K562 (cell line): Measurements from ENCODE around the gene TMEM87B. TPM values are rescaled to one million over a fixed set of nuclear protein-coding genes. Genes with fewer than 3 reads are reported as not detected.

Source experiments
- CTBP1 ChIP-seq: fragments of 450-650 bp; IDR thresholded peaks from 2 replicates; pipeline ENCODE4 v1.6.1; 2016; ENCODE audit warnings: borderline replicate concordance
- FOS ChIP-seq: IDR thresholded peaks from 3 replicates; pipeline ENCODE4 v1.6.1; 2011; ENCODE audit not compliant: insufficient read length; ENCODE audit errors: extremely low read depth
- GATA2 ChIP-seq: sonication (generic); formaldehyde crosslinking; IDR thresholded peaks from 2 replicates; pipeline ENCODE4 v1.4.0; 2020; ENCODE audit warnings: mild to moderate bottlenecking, missing genetic modification reagents
- MAFF ChIP-seq: IDR thresholded peaks from 2 replicates; pipeline ENCODE4 v1.6.1; 2012; ENCODE audit warnings: low read length, improper control_type of control experiment
- MAFK ChIP-seq: IDR thresholded peaks from 2 replicates; pipeline ENCODE4 v1.6.1; 2011; ENCODE audit warnings: low read length, improper control_type of control experiment
- NFE2L1 ChIP-seq: fragments of 450-650 bp; IDR thresholded peaks from 2 replicates; pipeline ENCODE4 v1.6.1; 2016; ENCODE audit warnings: missing genetic modification characterization, low read depth, mild to moderate bottlenecking, missing compliant biosample characterization, moderate library complexity, borderline replicate concordance
- NR2C1 ChIP-seq, 2 experiments: fragments of 450-650 bp; IDR thresholded peaks; 2 replicates each; pipeline ENCODE4 v1.6.1; 2017; ENCODE audit warnings: mild to moderate bottlenecking in 2 of 2, antibody characterized with exemption in 1 of 2, inconsistent platforms in 1 of 2, missing compliant biosample characterization in 1 of 2, missing genetic modification characterization in 1 of 2
- STAT5A ChIP-seq: IDR thresholded peaks from 2 replicates; pipeline ENCODE4 v1.6.1; 2012; ENCODE audit warnings: low read length, inconsistent platforms, borderline replicate concordance
- ZNF175 ChIP-seq: fragments of 200-800 bp; sonication (Bioruptor generic); IDR thresholded peaks from 2 replicates; pipeline ENCODE4 v1.6.1; 2016; ENCODE audit warnings: low read depth, mild to moderate bottlenecking, missing genetic modification characterization, missing compliant biosample characterization
- ZNF318 ChIP-seq, 2 experiments: fragments of 450-650 bp; IDR thresholded peaks; 2 replicates each; pipeline ENCODE4 v1.6.1; 2016; ENCODE audit warnings: mild to moderate bottlenecking in 2 of 2, borderline replicate concordance in 1 of 2, low read depth in 1 of 2, moderate library complexity in 1 of 2
- polyA plus RNA-seq, 8 experiments: library from polyadenylated mRNA; depleted of rRNA in 4 of 8; stranded (reverse) in 5 of 8; unstranded in 3 of 8; fragments of >200 nt; fragmentation: Nextera tagmentation in 2 of 8; fragmentation: Illumina TruSeq in 1 of 8; extraction: Ambion mirVana in 2 of 8; extraction: Trizol in 1 of 8; gene quantifications; 2 replicates each; pipeline versions ENCODE4 v1.2.1 to v1.2.3, GENCODE V29; 2011 to 2014; ENCODE audit warnings: inconsistent platforms in 1 of 8, missing spikeins in 1 of 8
- total RNA-seq, 7 experiments: library from RNA; depleted of rRNA in 6 of 7; stranded (reverse); fragments of >200 nt in 6 of 7; fragmentation: Illumina TruSeq in 2 of 7; extraction: Trizol in 2 of 7; gene quantifications; 2 replicates each; pipeline versions ENCODE4 v1.2.1 to v1.2.3, GENCODE V29; 2011 to 2021; ENCODE audit warnings: low replicate concordance in 1 of 7
- TF ChIP-seq, protein P1 (sequence below), 2 experiments: fragments of 450-650 bp; formaldehyde crosslinking in 1 of 2; IDR thresholded peaks; 2 replicates each; pipeline versions ENCODE4 v1.4.0 to v1.6.1; 2014 to 2020; ENCODE audit warnings: mild to moderate bottlenecking in 2 of 2, borderline replicate concordance in 1 of 2, low read depth in 1 of 2

TMEM87B gene
- total and polyA plus RNA-seq, 9 of the 15 experiments (the other 6 are each of a cell fraction or from before 2014, with no cell fraction given): 3.7 to 17.1 (median 11.0) TPM

- TF ChIP-seq ZNF318 (IDR thresholded peaks at IDR 0.05; ENCODE audit: borderline replicate concordance in 1 of 2, low read depth in 1 of 2) (peak in 1 of 2 experiments; percentile 86; a peak in 2 of 4 replicates), CTBP1 (peak; percentile 97), MAFF (peak; percentile 69), FOS (peak; percentile 48), GATA2 (no peak; the same call in 1 of the 2 replicates), MAFK (peak; percentile 77), ZNF175 (no peak), NFE2L1 (tag) (peak; percentile 33; the same call in 1 of the 2 replicates), STAT5A (peak; percentile 65), NR2C1 (IDR thresholded peaks at IDR 0.05) (peak; percentile 80), NR2C1 (tag; IDR thresholded peaks at IDR 0.05) (peak; percentile 86)
- TF ChIP-seq, protein P1, sequence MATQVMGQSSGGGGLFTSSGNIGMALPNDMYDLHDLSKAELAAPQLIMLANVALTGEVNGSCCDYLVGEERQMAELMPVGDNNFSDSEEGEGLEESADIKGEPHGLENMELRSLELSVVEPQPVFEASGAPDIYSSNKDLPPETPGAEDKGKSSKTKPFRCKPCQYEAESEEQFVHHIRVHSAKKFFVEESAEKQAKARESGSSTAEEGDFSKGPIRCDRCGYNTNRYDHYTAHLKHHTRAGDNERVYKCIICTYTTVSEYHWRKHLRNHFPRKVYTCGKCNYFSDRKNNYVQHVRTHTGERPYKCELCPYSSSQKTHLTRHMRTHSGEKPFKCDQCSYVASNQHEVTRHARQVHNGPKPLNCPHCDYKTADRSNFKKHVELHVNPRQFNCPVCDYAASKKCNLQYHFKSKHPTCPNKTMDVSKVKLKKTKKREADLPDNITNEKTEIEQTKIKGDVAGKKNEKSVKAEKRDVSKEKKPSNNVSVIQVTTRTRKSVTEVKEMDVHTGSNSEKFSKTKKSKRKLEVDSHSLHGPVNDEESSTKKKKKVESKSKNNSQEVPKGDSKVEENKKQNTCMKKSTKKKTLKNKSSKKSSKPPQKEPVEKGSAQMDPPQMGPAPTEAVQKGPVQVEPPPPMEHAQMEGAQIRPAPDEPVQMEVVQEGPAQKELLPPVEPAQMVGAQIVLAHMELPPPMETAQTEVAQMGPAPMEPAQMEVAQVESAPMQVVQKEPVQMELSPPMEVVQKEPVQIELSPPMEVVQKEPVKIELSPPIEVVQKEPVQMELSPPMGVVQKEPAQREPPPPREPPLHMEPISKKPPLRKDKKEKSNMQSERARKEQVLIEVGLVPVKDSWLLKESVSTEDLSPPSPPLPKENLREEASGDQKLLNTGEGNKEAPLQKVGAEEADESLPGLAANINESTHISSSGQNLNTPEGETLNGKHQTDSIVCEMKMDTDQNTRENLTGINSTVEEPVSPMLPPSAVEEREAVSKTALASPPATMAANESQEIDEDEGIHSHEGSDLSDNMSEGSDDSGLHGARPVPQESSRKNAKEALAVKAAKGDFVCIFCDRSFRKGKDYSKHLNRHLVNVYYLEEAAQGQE (IDR thresholded peaks at IDR 0.05; ENCODE audit: borderline replicate concordance): peak; percentile 11; the same call in 1 of the 2 replicates
- TF ChIP-seq, protein P1 (CRISPR knock-in tag; IDR thresholded peaks at IDR 0.05; ENCODE audit: low read depth): no peak
Observed at GRCh38 chr2:112021781-112022231, 33.3 kb upstream of the TMEM87B start (continued).
